ENCODE data around the gene SEMA6C. TPM values are rescaled to one million over a fixed set of nuclear protein-coding genes. Genes with fewer than 3 reads are reported as not detected.

The SEMA6C gene
- polyA plus RNA-seq, 1 donor (not counting 4 experiments of a cell fraction or from before 2014, with no cell fraction given) = 0.93 TPM

DNA sequence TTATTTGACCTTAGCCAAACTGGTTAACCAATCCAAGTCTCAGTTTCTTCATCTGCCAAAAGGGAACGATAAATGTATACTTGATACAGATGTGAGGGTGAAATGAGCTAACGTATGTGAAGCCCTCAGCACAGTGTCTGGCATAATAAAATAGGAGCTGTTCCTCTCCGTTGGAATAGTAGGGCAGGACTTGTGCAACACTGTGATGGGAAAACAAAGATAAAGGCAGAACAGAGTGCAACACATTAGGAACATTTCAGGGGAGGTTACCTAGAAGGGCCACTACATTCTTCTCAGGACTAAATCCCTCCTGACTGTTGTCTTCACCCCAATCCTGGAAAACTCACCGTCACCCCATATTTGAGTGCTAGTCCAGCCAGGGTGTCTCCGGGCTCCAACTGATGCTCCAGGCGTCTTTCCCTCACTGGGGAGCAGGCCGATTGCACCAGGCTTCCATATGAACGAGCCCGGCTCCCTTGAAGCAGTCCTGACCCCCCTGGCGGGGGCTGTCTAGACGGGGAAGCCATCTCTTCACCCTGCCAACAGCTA, 18.4 kb upstream of the SEMA6C start:
- peak overlapping the region; percentile 65 to 94 (median 68) for H3K4me3 ChIP-seq (ENCODE audit: control insufficient read depth in 2 of 3, extremely low read depth in 1 of 3, insufficient read depth in 2 of 3, low read depth in 1 of 3, low read length in 3 of 3)
- TF ChIP-seq, protein P1, sequence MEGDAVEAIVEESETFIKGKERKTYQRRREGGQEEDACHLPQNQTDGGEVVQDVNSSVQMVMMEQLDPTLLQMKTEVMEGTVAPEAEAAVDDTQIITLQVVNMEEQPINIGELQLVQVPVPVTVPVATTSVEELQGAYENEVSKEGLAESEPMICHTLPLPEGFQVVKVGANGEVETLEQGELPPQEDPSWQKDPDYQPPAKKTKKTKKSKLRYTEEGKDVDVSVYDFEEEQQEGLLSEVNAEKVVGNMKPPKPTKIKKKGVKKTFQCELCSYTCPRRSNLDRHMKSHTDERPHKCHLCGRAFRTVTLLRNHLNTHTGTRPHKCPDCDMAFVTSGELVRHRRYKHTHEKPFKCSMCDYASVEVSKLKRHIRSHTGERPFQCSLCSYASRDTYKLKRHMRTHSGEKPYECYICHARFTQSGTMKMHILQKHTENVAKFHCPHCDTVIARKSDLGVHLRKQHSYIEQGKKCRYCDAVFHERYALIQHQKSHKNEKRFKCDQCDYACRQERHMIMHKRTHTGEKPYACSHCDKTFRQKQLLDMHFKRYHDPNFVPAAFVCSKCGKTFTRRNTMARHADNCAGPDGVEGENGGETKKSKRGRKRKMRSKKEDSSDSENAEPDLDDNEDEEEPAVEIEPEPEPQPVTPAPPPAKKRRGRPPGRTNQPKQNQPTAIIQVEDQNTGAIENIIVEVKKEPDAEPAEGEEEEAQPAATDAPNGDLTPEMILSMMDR (optimal IDR thresholded peaks at IDR 0.05 in 1 of 3, IDR thresholded peaks at IDR 0.05 in 1 of 3, conservative IDR thresholded peaks at IDR 0.05 in 1 of 3; ENCODE audit: extremely low read depth in 1 of 3, insufficient read depth in 2 of 3, low read length in 3 of 3) = no peak
- TF ChIP-seq EZH2 (IDR thresholded peaks at IDR 0.05; ENCODE audit: low read length) = no peak
- H2AFZ ChIP-seq (ENCODE audit: control insufficient read depth, low read length) = peak overlapping the region; percentile 88
- H3K79me2 ChIP-seq (ENCODE audit: control insufficient read depth, insufficient read depth, low read length) = peaks cover 18% of the 10 kb centered on the region
- no peaks in the 10 kb centered on the region for H3K9me3 ChIP-seq (ENCODE audit: control insufficient read depth, low read depth, low read length)
- peaks cover 2% of the 10 kb centered on the region for H3K9me1 ChIP-seq (ENCODE audit: control insufficient read depth, extremely low read depth, insufficient read depth, low read length)
- peaks cover 12% of the 10 kb centered on the region for H3K4me1 ChIP-seq (ENCODE audit: control insufficient read depth, extremely low read depth, insufficient read depth, low read length)
- H3K27me3 ChIP-seq (ENCODE audit: control insufficient read depth, extremely low read depth, insufficient read depth, low read length) = no peaks in the 10 kb centered on the region
- DNase-seq (ENCODE audit: low read depth, low spot score) (no peak), FAIRE-seq (no peak)
- H3K27ac ChIP-seq (ENCODE audit: control insufficient read depth, insufficient read depth, low read length) = peak overlapping the region; percentile 55
- peak overlapping the region; percentile 96 for H3K4me2 ChIP-seq (ENCODE audit: control insufficient read depth, extremely low read depth, insufficient read depth, low read depth, low read length)
- peaks cover 3 to 16% of the 10 kb centered on the region in 2 experiments for H3K36me3 ChIP-seq (ENCODE audit: control insufficient read depth in 2 of 2, extremely low read depth in 1 of 2, insufficient read depth in 2 of 2, low read length in 2 of 2)
- no peaks in the 10 kb centered on the region for H4K20me1 ChIP-seq (ENCODE audit: control insufficient read depth, extremely low read depth, insufficient read depth, low read length)
- dilution Hi-C loops (cut with MboI; ENCODE audit: extremely low pct_ligation_motif_present, low sequenced_read_pairs) = no loop called here
- H3K9ac ChIP-seq (ENCODE audit: control insufficient read depth, extremely low read depth, insufficient read depth, low read length) = peak overlapping the region; percentile 88

DNA sequence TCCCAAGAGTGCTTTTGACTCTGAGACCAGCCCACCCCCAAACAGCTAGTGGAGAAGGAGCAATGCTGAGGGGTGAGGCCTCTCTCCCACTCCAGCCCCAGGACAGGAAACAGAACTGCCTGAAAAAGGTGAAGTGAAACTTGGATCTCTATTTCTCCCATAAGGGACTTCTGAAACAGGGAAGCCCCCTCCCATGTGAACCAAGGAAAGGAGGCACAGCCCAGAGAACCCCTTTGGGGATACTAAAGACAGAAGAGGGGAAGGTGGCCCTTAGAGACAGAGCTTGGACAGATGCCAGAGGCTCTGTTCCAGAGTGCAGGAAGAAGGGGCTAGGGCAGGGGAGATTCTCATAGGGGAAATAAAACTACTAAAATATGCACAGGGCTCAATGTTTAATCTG, 12.9 kb upstream of the SEMA6C start:
- Histone ChIP-seq H3K4me1 (ENCODE audit: control insufficient read depth, extremely low read depth, insufficient read depth, low read length) (peaks cover 3% of the 10 kb centered on the region), H3K27ac (ENCODE audit: control insufficient read depth, insufficient read depth, low read length) (no peak overlapping the region), H2AFZ (ENCODE audit: control insufficient read depth, low read length) (no peak overlapping the region), H4K20me1 (ENCODE audit: control insufficient read depth, extremely low read depth, insufficient read depth, low read length) (no peaks in the 10 kb centered on the region), H3K9me3 (ENCODE audit: control insufficient read depth, low read depth, low read length) (no peaks in the 10 kb centered on the region), H3K9me1 (ENCODE audit: control insufficient read depth, extremely low read depth, insufficient read depth, low read length) (no peaks in the 10 kb centered on the region), H3K4me2 (ENCODE audit: control insufficient read depth, extremely low read depth, insufficient read depth, low read depth, low read length) (no peak overlapping the region), H3K79me2 (ENCODE audit: control insufficient read depth, insufficient read depth, low read length) (no peaks in the 10 kb centered on the region), H3K27me3 (ENCODE audit: control insufficient read depth, extremely low read depth, insufficient read depth, low read length) (no peaks in the 10 kb centered on the region), H3K36me3 (ENCODE audit: control insufficient read depth in 2 of 2, extremely low read depth in 1 of 2, insufficient read depth in 2 of 2, low read length in 2 of 2) (peaks cover 10 to 21% of the 10 kb centered on the region in 2 experiments), H3K4me3 (ENCODE audit: control insufficient read depth in 2 of 3, extremely low read depth in 1 of 3, insufficient read depth in 2 of 3, low read depth in 1 of 3, low read length in 3 of 3) (no peak overlapping the region), H3K9ac (ENCODE audit: control insufficient read depth, extremely low read depth, insufficient read depth, low read length) (no peak overlapping the region)
- dilution Hi-C loops (cut with MboI; ENCODE audit: extremely low pct_ligation_motif_present, low sequenced_read_pairs) = no loop called here
- FAIRE-seq = no peak
- no peak for DNase-seq (ENCODE audit: low read depth, low spot score)
- TF ChIP-seq EZH2 (IDR thresholded peaks at IDR 0.05; ENCODE audit: low read length) = no peak
- TF ChIP-seq, protein P1 (optimal IDR thresholded peaks at IDR 0.05 in 1 of 3, IDR thresholded peaks at IDR 0.05 in 1 of 3, conservative IDR thresholded peaks at IDR 0.05 in 1 of 3; ENCODE audit: extremely low read depth in 1 of 3, insufficient read depth in 2 of 3, low read length in 3 of 3) = no peak
